Activated T-helper 1 cell treated with anti-CD3 and anti-CD28 coated beads, Interleukin-12 subunit alpha, Interleukin-12 subunit beta, Interleukin-2, Interleukin-4 antibody, amounts not matched to agents 30 ng/mL and 10 ng/mL and 1 ng/mL, durations not matched to agents 14 hours and 24 hours and 36 hours (primary cell): ENCODE measurements around the gene MGARP. TPM values are rescaled to one million over a fixed set of nuclear protein-coding genes. Genes with fewer than 3 reads are reported as not detected.
"Not testable (repeated sequence)": the region's sequence is repeated elsewhere in the genome, so short reads cannot be mapped to it uniquely, and the experiment has no call there.

Experiments
- DNase-seq: peaks from one replicate; pipeline ENCODE4 v3.0.0; 2021; ENCODE audit warnings: low spot score
- H3K27ac Mint-ChIP-seq: one replicate; pipeline ENCODE4 v1.8.0; 2021; ENCODE audit warnings: mild to moderate bottlenecking, mixed read lengths
- H3K27me3 Mint-ChIP-seq: one replicate; pipeline ENCODE4 v1.8.0; 2022; ENCODE audit warnings: mild to moderate bottlenecking, moderate library complexity, mixed read lengths; ENCODE audit not compliant: insufficient read depth
- H3K36me3 Mint-ChIP-seq: one replicate; pipeline ENCODE4 v1.8.0; 2021; ENCODE audit warnings: low read depth, mixed read lengths
- H3K4me1 Mint-ChIP-seq: one replicate; pipeline ENCODE4 v1.8.0; 2021; ENCODE audit warnings: low read depth, mixed read lengths
- H3K4me3 Mint-ChIP-seq: one replicate; pipeline ENCODE4 v1.8.0; 2021; ENCODE audit warnings: mild to moderate bottlenecking, moderate library complexity, mixed read lengths
- H3K9me3 Mint-ChIP-seq: one replicate; pipeline ENCODE4 v1.8.0; 2021; ENCODE audit warnings: mixed read lengths
- intact Hi-C: fragments of 100-400 bp; cut with micrococcal nuclease; formaldehyde crosslinking; loops from one replicate; pipeline ENCODE4 v1.15.1; 2024
- total RNA-seq: library from RNA; stranded (reverse); gene quantifications from 2 replicates; pipeline ENCODE4 v1.2.3, GENCODE V29; 2022

MGARP gene
- 0.15 TPM in 1 of 2 replicates, not detected in the other for total RNA-seq

DNA sequence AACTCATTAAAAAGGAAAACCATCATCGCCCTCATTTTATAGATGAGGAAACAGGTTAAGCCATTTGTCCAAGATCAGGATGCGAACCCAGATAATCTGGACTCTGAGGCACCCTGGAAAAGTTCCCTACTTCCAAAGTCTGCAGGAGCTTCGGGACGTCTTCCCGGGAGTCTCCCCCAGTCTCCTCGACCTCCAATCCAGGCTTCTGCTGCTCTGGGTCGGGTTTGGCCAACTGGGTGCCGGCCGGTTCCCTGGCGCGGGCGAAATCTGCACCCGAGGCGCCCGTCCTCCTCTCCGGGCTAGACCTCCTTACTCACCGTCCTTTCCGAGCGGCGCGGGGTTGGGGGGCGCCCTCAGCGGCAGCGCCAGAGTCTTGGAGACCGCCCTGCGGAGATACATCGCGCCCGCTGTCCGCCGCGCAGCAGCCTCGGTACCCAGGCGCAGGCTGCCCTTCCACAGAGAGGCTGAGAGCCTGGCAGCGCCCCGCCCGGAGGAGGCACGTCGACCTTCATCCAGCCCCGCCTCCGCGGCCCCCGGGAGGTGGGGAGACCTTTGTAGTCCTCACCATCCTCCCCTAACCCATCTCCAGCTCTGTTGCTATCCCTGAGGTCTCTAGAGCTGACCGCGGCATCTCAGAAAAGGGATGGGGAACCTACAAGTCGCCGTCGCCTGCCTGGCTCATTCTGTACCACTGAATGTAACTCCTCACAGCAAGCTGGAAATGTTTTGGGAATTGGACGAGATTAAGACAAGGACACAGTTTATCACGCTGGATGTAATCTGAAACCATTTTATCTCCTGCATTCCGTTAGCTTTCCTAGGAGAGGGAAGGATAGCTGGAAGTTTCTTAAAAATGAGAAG is at the start of gene MGARP:
MGARP (minus strand) TSS at position 466 of the 861 bp plus-strand sequence; CDS start at position 399, 67 bp downstream.
- no peak within 1 kb of the TSS for H3K27ac Mint-ChIP-seq
- peaks cover 17% of the 10 kb centered on the region for H3K9me3 Mint-ChIP-seq
- intact Hi-C loops, result loop anchor here (1.0 kb wide), 1 partner anchor 14 kb away; no protein-coding TSS in a partner anchor
- peaks cover 7% of the 10 kb centered on the region for H3K36me3 Mint-ChIP-seq
- H3K27me3 Mint-ChIP-seq, result peaks cover 73% of the 10 kb centered on the region
- peak within 1 kb of the TSS; percentile 65 for H3K4me3 Mint-ChIP-seq
- H3K4me1 Mint-ChIP-seq, result peaks cover 13% of the 10 kb centered on the region
- DNase-seq, result no peak

DNA sequence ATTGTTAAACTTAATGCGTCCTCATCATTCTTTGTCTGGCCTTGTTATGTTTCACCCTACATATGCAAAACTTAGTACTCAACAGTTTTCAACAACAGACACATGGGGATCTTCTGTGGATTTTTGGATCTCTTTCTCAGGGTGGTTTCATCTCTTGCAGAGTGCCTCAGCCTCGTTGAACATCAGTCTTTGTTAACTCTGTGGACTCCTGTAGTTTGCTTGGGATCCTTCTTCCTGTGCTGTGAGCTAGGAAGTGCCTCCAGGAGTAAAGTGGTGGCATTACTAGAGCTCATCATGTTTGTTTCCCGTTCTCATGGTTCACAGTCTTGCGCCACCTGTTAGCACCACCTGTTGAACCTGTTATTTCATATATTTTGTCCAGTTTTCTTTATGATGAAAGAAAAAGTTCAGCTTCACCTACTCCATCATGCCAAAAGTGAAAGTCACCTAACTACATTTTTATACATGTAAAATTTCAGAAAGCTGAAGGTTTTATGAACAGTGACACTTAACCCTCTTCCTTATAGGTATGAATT is 49.7 kb upstream of the MGARP start:
- no peak for DNase-seq
- Mint-ChIP-seq H3K27me3 (no peaks in the 10 kb centered on the region), H3K9me3 (no peaks in the 10 kb centered on the region), H3K4me1 (peaks cover 25% of the 10 kb centered on the region), H3K36me3 (peaks cover 28% of the 10 kb centered on the region), H3K4me3 (no peak overlapping the region), H3K27ac (no peak overlapping the region)
- intact Hi-C loops, result loop anchor here (2.0 kb wide), 1 partner anchor 27 kb away; the partner anchor contains the start of gene NDUFC1

DNA sequence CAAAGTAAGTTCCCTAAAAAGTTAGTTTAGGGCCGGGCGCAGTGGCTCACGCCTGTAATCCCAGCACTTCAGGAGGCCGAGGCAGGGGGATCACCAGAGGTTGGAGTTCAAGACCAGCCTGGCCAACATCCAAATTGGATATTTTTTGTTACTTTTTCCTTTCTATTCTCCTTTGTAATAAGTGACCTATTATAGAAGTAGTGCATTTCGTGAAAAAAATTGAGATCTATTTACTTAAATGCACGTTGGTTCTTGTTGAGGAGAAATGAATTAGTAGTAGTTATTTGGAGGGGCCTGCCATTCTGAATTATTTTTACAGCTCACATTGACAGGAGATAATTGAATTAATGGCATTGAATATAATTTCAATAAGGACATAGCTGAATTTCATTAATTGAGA is 44.6 kb upstream of the MGARP start:
- H3K27ac Mint-ChIP-seq, result no peak overlapping the region
- no peak overlapping the region for H3K4me3 Mint-ChIP-seq
- DNase-seq, result no peak
- H3K4me1 Mint-ChIP-seq, result peaks cover 34% of the 10 kb centered on the region
- peaks cover 4% of the 10 kb centered on the region for H3K9me3 Mint-ChIP-seq
- intact Hi-C loops, result no loop called here
- peaks cover 31% of the 10 kb centered on the region for H3K36me3 Mint-ChIP-seq
- H3K27me3 Mint-ChIP-seq, result no peaks in the 10 kb centered on the region

DNA sequence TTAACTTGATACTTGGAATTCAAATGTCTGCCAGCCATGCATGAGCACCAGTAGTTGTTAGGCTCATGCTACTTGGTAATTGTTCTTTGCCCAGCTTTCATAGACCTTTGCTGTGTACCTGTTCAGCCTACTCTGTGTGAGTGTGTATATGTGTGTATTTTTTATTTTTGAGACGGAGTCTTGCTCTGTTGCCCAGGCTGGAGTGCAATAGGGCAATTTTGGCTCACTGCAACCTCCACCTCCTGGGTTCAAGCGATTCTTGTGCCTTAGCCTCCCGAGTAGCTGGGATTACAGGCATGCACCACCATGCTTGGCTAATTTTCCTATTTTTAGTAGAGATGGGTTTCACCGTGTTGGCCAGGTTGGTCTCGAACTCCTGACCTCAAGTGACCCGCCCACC is 42.5 kb upstream of the MGARP start:
- DNase-seq, H3K4me3 Mint-ChIP-seq, H3K27me3 Mint-ChIP-seq, H3K9me3 Mint-ChIP-seq, intact Hi-C loops: not testable (repeated sequence)
- Mint-ChIP-seq H3K4me1 (peaks cover 31% of the 10 kb centered on the region), H3K27ac (peak overlapping the region; percentile 41), H3K36me3 (peaks cover 20% of the 10 kb centered on the region)

DNA sequence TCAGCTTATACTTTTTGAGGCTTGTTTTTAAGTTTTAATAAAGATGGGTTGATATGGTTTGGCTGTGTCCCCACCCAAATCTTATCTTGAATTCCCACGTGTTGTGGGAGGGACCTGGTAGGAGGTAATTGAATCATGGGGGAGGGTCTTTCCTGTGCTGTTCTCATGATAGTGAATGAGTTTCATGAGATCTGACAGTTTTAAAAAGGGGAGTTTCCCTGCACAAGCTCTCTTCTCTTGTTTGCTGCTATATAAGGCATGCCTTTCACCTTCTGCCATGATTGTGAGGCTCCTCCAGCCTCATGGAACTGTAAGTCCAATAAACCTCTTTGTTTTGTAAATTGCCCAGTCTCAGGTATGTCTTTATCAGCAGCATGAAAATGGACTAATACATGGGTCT is 42.0 kb upstream of the MGARP start:
- H3K27me3 Mint-ChIP-seq, H3K4me3 Mint-ChIP-seq, H3K9me3 Mint-ChIP-seq, intact Hi-C loops, DNase-seq: not testable (repeated sequence)
- peaks cover 33% of the 10 kb centered on the region for H3K4me1 Mint-ChIP-seq
- peak overlapping the region; percentile 4 for H3K27ac Mint-ChIP-seq
- peaks cover 19% of the 10 kb centered on the region for H3K36me3 Mint-ChIP-seq

DNA sequence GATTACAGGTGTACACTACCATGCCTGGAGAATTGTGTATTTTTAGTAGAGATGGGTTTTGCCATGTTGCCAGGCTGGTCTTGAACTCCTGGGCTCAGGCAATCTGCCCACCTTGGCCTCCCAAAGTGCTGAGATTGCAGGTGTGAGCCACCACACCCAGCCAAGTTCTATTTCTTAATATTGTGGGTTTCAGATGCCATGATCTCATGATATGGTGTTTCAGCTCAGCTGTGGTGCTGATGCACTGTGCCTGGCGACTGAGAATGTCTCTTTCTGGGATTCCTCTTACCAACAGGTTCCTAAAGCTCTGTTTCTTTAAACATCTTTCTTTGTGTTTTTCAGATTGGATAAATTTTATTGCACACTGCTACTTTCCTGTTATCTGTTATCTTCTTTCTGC is 39.5 kb upstream of the MGARP start:
- Mint-ChIP-seq H3K36me3 (peaks cover 27% of the 10 kb centered on the region), H3K27me3 (no peaks in the 10 kb centered on the region), H3K4me3 (no peak overlapping the region), H3K4me1 (peaks cover 50% of the 10 kb centered on the region), H3K27ac (no peak overlapping the region), H3K9me3 (peaks cover 4% of the 10 kb centered on the region)
- DNase-seq, result no peak
- intact Hi-C loops, result no loop called here

DNA sequence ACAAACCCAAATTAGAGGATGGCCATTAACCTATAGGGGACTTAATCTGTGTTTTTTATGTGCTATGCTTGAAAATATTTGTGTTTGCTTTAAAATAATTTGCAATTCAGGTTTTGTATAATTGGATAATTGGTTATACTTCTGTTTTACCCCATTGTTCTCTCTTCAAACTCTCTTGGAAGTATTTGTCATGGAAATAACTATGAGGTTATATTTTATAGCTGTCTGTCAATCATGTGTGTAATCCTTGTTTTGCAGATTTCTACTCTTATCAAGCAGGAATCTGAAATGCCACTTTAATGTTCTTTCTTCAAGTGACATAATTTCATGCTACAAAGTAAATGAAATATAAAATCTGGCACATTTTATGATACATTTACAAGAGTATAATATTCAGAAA is 37.6 kb upstream of the MGARP start:
- H3K36me3 Mint-ChIP-seq, result peaks cover 31% of the 10 kb centered on the region
- H3K27me3 Mint-ChIP-seq, result no peaks in the 10 kb centered on the region
- H3K9me3 Mint-ChIP-seq, result peaks cover 4% of the 10 kb centered on the region
- no peak overlapping the region for H3K27ac Mint-ChIP-seq
- peaks cover 57% of the 10 kb centered on the region for H3K4me1 Mint-ChIP-seq
- DNase-seq, result no peak
- intact Hi-C loops, result loop anchor here (2.0 kb wide), 1 partner anchor 15 kb away; no protein-coding TSS in a partner anchor
- H3K4me3 Mint-ChIP-seq, result no peak overlapping the region

DNA sequence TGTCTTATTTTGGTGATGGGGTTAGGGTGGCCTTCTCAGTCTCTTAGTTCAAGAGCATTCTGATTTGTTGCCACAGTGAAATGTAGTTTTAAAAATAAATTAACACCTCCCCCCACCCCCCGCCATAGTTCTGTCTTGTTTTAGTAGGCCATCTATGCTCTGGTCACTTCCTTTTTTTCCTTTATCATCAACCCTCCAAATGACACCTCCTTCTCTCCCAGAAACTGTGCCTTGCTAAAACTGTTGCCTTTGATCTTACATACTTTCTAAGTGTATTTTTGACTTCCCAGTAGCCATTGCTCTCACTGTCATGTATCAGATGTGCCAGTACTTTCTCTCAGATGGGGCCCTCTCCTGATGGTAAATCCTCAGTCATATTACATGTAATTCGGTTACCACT is 36.7 kb upstream of the MGARP start:
- Mint-ChIP-seq H3K4me3 (peak overlapping the region; percentile 9), H3K27ac (peak overlapping the region; percentile 11), H3K36me3 (peaks cover 25% of the 10 kb centered on the region), H3K27me3 (no peaks in the 10 kb centered on the region), H3K4me1 (peaks cover 57% of the 10 kb centered on the region), H3K9me3 (no peaks in the 10 kb centered on the region)
- intact Hi-C loops, result loop anchor here (2.0 kb wide), 1 partner anchor 16 kb away; no protein-coding TSS in a partner anchor
- DNase-seq, result no peak

DNA sequence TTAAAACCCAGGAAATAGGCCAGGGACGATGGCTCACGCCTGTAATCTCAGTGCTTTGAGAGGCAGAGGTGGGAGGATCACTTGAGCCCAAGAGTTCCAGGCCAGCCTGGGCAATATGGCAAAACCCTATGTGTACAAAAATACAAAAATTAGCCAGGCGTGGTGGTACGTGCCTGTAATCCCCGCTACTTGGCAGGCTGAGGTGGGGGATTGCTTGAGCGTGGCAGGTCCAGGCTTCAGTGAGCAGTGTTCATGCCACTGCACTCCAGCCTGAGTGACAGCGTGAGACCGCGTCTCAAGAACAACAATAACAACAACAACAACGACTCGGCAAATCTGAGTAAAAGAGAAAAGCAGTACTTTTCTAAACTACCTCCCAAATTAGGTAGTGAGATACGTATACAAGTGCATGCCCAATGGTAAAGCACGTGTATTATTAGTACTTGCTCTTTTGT is 35.2 kb upstream of the MGARP start:
- H3K9me3 Mint-ChIP-seq, result no peaks in the 10 kb centered on the region
- no peak for DNase-seq
- H3K27me3 Mint-ChIP-seq, result no peaks in the 10 kb centered on the region
- intact Hi-C loops, result no loop called here
- H3K27ac Mint-ChIP-seq, result no peak overlapping the region
- H3K4me3 Mint-ChIP-seq, result peak overlapping the region; percentile 2
- H3K4me1 Mint-ChIP-seq, result peaks cover 63% of the 10 kb centered on the region
- H3K36me3 Mint-ChIP-seq, result peaks cover 20% of the 10 kb centered on the region

DNA sequence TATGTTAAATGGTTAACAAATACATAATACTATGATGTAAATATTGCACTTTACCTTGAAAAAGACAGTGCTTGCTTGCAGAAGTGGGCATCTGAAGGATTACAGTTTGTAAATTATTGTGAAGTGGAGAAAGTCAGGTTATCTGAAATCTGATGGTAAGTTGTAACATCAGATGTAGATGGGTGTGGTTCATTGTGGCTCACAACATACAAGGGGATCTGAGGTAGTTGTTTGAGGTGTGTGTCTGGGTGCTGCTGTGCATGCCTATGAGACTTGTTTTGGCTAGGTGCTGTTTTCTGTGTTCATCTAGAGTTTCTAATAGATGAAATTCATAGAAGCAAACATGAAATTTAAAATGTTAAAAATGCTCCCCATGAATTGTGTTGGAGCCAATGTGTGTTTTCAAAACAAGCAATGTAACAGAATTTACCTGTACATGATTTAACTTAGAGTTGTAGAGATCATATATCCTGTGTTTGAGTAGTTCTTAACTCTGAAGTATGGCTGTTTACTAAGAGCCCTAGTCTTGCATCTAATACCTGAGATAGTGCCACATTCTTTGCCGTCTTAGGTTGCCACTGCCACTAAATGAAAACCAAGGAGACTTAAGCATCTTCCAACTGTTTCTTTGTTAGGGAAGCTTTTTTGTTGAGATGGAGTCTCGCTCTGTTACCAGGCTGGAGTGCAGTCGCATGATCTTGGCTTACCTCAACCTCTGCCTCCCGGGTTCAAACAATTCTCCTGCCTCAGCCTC is 34.2 kb upstream of the MGARP start:
- no peak overlapping the region for H3K4me3 Mint-ChIP-seq
- DNase-seq, result no peak

DNA sequence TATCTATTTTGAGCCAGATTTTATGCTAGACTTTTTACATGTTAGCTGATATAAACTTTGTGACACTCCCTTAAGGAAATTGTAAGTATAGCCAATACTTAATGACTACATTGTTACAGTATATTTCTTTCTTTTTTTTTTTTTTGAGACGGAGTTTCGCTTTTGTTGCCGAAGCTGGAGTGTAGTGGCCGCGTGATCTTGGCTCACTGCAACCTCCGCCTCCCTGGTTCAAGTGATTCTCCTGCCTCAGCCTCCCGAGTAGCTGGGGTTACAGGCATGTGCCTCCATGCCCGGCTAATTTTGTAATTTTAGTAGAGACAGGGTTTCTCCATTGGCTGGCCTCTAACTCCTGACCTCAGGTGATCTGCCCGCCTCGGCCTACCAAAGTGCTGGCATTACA is 33.4 kb upstream of the MGARP start:
- Mint-ChIP-seq H3K36me3 (peaks cover 16% of the 10 kb centered on the region), H3K4me1 (peaks cover 53% of the 10 kb centered on the region)
- H3K4me3 Mint-ChIP-seq, H3K27me3 Mint-ChIP-seq, DNase-seq, H3K9me3 Mint-ChIP-seq, intact Hi-C loops, H3K27ac Mint-ChIP-seq: not testable (repeated sequence)

More for the DNA sequence above, 34.2 kb upstream of the MGARP start:
- H3K36me3 Mint-ChIP-seq, result peaks cover 15% of the 10 kb centered on the region
- intact Hi-C loops, result no loop called here
- H3K27ac Mint-ChIP-seq, result peak overlapping the region; percentile 45
- H3K9me3 Mint-ChIP-seq, result no peaks in the 10 kb centered on the region
- H3K27me3 Mint-ChIP-seq, result no peaks in the 10 kb centered on the region
- H3K4me1 Mint-ChIP-seq, result peaks cover 53% of the 10 kb centered on the region

- H3K9me3 Mint-ChIP-seq, result no peaks in the 10 kb centered on the region
- H3K4me3 Mint-ChIP-seq, result no peak overlapping the region
- H3K36me3 Mint-ChIP-seq, result peaks cover 16% of the 10 kb centered on the region
- H3K27me3 Mint-ChIP-seq, result no peaks in the 10 kb centered on the region
- no peak for DNase-seq
- intact Hi-C loops, result no loop called here
- peaks cover 53% of the 10 kb centered on the region for H3K4me1 Mint-ChIP-seq
- no peak overlapping the region for H3K27ac Mint-ChIP-seq
Observed at GRCh38 chr4:139312552-139313332, 32.7 kb upstream of the MGARP start.
